ENCODE measurements around the gene ETNK2. TPM values are rescaled to one million over a fixed set of nuclear protein-coding genes. Genes with fewer than 3 reads are reported as not detected.
A peak's percentile ranks its signal among the peaks of the same experiment; 100 is the strongest.

ETNK2 gene
- polyA plus RNA-seq, 2 of the 4 experiments (the other 2 are of a cell fraction), result 3.4 to 5.2 TPM

DNA sequence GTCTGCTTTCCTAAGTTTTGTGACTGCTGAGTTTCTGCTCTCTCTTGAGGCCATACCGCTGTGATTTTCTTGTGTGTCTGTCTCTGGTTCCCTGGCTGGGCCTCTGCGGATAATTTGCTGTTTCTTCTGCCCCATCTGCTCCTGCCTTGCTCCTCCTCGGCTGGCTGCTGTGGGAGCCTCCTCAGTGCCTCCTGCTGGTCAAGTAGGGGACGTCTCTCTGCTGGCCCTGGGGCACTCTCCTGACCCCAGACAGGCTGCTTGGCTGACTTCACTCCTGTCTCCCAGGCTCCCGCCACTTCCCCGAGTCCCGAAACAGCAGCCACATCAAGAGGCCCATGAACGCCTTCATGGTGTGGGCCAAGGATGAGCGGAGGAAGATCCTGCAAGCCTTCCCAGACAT lies 28.5 kb downstream of the ETNK2 start:
- Histone ChIP-seq H3K4me1 (peaks cover 7% of the 10 kb centered on the region), H3K4me3 (no peak overlapping the region), H3K9me3 (no peaks in the 10 kb centered on the region), H3K27ac (no peak overlapping the region), H3K4me2 (no peak overlapping the region)
- 73% methylated on average over 8 of the region's 9 CpGs for WGBS (ENCODE audit: missing lambda C conversion rate)
- ChIA-PET CTCF (interaction anchor here (1.3 to 32.2 kb wide), 2 partner anchors 39 to 257 kb away, joined by 4 to 757 read pairs; partner anchors contain the start of gene SNRPE), POLR2A (no interaction called here)
- FAIRE-seq (no peak), ATAC-seq (peak in 1 of 2 experiments; percentile 62; a peak in 3 of 6 replicates), DNase-seq (ENCODE audit: low read depth in 1 of 2, low spot score in 1 of 2) (no peak)
- TF ChIP-seq, protein P1, sequence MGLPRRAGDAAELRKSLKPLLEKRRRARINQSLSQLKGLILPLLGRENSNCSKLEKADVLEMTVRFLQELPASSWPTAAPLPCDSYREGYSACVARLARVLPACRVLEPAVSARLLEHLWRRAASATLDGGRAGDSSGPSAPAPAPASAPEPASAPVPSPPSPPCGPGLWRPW (IDR thresholded peaks at IDR 0.05), result no peak
- no peak for TF ChIP-seq CEBPB (IDR thresholded peaks at IDR 0.05)
- TF ChIP-seq SMC3 (IDR thresholded peaks at IDR 0.05), result peak; percentile 26; the same call in 1 of the 3 replicates
- TF ChIP-seq, protein P2, sequence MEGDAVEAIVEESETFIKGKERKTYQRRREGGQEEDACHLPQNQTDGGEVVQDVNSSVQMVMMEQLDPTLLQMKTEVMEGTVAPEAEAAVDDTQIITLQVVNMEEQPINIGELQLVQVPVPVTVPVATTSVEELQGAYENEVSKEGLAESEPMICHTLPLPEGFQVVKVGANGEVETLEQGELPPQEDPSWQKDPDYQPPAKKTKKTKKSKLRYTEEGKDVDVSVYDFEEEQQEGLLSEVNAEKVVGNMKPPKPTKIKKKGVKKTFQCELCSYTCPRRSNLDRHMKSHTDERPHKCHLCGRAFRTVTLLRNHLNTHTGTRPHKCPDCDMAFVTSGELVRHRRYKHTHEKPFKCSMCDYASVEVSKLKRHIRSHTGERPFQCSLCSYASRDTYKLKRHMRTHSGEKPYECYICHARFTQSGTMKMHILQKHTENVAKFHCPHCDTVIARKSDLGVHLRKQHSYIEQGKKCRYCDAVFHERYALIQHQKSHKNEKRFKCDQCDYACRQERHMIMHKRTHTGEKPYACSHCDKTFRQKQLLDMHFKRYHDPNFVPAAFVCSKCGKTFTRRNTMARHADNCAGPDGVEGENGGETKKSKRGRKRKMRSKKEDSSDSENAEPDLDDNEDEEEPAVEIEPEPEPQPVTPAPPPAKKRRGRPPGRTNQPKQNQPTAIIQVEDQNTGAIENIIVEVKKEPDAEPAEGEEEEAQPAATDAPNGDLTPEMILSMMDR (IDR thresholded peaks at IDR 0.05), result peak; percentile 27; the same call in 2 of the 3 replicates
- TF ChIP-seq RAD21 (conservative IDR thresholded peaks at IDR 0.05 in 1 of 2, IDR thresholded peaks at IDR 0.05 in 1 of 2), result peak in 1 of 2 experiments; percentile 50; a peak in 3 of 5 replicates
- TF ChIP-seq, protein P3, sequence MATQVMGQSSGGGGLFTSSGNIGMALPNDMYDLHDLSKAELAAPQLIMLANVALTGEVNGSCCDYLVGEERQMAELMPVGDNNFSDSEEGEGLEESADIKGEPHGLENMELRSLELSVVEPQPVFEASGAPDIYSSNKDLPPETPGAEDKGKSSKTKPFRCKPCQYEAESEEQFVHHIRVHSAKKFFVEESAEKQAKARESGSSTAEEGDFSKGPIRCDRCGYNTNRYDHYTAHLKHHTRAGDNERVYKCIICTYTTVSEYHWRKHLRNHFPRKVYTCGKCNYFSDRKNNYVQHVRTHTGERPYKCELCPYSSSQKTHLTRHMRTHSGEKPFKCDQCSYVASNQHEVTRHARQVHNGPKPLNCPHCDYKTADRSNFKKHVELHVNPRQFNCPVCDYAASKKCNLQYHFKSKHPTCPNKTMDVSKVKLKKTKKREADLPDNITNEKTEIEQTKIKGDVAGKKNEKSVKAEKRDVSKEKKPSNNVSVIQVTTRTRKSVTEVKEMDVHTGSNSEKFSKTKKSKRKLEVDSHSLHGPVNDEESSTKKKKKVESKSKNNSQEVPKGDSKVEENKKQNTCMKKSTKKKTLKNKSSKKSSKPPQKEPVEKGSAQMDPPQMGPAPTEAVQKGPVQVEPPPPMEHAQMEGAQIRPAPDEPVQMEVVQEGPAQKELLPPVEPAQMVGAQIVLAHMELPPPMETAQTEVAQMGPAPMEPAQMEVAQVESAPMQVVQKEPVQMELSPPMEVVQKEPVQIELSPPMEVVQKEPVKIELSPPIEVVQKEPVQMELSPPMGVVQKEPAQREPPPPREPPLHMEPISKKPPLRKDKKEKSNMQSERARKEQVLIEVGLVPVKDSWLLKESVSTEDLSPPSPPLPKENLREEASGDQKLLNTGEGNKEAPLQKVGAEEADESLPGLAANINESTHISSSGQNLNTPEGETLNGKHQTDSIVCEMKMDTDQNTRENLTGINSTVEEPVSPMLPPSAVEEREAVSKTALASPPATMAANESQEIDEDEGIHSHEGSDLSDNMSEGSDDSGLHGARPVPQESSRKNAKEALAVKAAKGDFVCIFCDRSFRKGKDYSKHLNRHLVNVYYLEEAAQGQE (IDR thresholded peaks at IDR 0.05), result no peak
- TF ChIP-seq, protein P4, sequence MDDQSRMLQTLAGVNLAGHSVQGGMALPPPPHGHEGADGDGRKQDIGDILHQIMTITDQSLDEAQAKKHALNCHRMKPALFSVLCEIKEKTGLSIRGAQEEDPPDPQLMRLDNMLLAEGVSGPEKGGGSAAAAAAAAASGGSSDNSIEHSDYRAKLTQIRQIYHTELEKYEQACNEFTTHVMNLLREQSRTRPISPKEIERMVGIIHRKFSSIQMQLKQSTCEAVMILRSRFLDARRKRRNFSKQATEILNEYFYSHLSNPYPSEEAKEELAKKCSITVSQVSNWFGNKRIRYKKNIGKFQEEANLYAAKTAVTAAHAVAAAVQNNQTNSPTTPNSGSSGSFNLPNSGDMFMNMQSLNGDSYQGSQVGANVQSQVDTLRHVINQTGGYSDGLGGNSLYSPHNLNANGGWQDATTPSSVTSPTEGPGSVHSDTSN (IDR thresholded peaks at IDR 0.05), result no peak
- no peak for TF ChIP-seq POLR2A (IDR thresholded peaks at IDR 0.05; ENCODE audit: low read length)

DNA sequence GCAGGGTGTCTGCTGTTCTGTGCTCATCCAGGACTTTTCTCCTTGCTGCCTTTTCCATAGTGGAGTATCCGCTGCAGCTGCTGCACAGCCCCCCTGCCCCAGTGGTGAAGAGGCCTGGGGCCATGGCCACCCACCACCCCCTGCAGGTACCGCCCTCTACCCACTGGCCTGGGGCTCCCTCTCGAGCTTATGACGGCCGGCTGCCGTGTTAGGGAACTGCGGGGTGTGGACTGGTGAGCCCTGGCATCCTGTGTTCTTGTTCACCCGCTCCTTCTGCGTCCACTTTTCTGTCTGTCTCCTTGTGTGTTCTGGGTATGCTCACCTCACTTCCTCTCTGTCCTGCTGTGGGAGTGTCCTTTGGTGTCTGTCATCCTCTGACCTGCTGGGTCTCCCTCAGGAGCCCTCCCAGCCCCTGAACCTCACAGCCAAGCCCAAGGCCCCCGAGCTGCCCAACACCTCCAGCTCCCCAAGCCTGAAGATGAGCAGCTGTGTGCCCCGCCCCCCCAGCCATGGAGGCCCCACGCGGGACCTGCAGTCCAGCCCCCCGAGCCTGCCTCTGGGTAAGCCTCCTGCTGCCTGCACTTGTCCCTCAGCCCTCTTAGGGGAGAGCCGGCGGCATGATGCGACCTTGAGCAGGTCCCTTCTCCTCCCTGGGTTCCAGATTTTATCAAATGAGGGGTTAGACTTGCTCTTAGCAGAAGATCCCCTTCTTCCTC lies 29.8 kb downstream of the ETNK2 start:
- no peak for FAIRE-seq
- no peak for DNase-seq (ENCODE audit: low read depth in 1 of 2, low spot score in 1 of 2)
- no peak for TF ChIP-seq MAFK (IDR thresholded peaks at IDR 0.05; ENCODE audit: partially characterized antibody)
- TF ChIP-seq TP53 (CRISPR knock-in tag; IDR thresholded peaks at IDR 0.05), result no peak
- no peak for TF ChIP-seq JUNB (IDR thresholded peaks at IDR 0.05)
- no peak for TF ChIP-seq CEBPB (IDR thresholded peaks at IDR 0.05)
- TF ChIP-seq, protein P1 (IDR thresholded peaks at IDR 0.05), result no peak
- TF ChIP-seq TFCP2L1 (CRISPR knock-in tag; IDR thresholded peaks at IDR 0.05), result no peak
- TF ChIP-seq SMC3 (IDR thresholded peaks at IDR 0.05), result no peak
- TF ChIP-seq CHD4 (IDR thresholded peaks at IDR 0.05; ENCODE audit: borderline replicate concordance), result no peak
- TF ChIP-seq MAZ (IDR thresholded peaks at IDR 0.05; ENCODE audit: borderline replicate concordance, low read depth, low read length), result no peak
- TF ChIP-seq RARB (CRISPR knock-in tag; IDR thresholded peaks at IDR 0.05), result no peak
- Histone ChIP-seq H3K9me3 (no peaks in the 10 kb centered on the region), H3K4me1 (peaks cover 1% of the 10 kb centered on the region; the same call in 2 of the 3 replicates), H3K4me3 (no peak overlapping the region), H3K27ac (no peak overlapping the region), H3K4me2 (no peak overlapping the region)
- ChIA-PET CTCF (interaction anchor here (0.6 to 32.2 kb wide), 4 partner anchors 7 to 256 kb away, joined by 3 to 757 read pairs (median 36); partner anchors contain the start of gene SNRPE), POLR2A (no interaction called here)
- WGBS (ENCODE audit: missing lambda C conversion rate), result 96% methylated on average over 12 of the region's 17 CpGs
- no peak for ATAC-seq

Measured in A549 (cell line).